CD14-positive monocyte (primary cell): ENCODE data around the gene TPK1. TPM values are rescaled to one million over a fixed set of nuclear protein-coding genes. Genes with fewer than 3 reads are reported as not detected.

Experiments used
- DNase-seq, 3 donors: peaks; one replicate each; pipeline ENCODE4 v3.0.0-alpha.2; 2011 to 2022
- H2AFZ ChIP-seq: 2 replicates; pipeline ENCODE4 v1.6.0; 2012; ENCODE audit warnings: mild to moderate bottlenecking, low read depth, low read length, inconsistent platforms; ENCODE audit not compliant: insufficient read depth, poor library complexity, severe bottlenecking
- H3K27ac ChIP-seq, 2 donors: 1 replicate in 1 of 2; 2 replicates in 1 of 2; pipeline ENCODE4 v1.5.1; 2012 to 2013; ENCODE audit warnings: low read length in 2 of 2, control low read depth in 1 of 2, inconsistent platforms in 1 of 2, low read depth in 1 of 2, mild to moderate bottlenecking in 1 of 2
- H3K27me3 ChIP-seq, 2 donors: one replicate each; pipeline versions ENCODE4 v1.6.0 to v1.6.1; 2011 to 2013; ENCODE audit warnings: low read length in 2 of 2; ENCODE audit not compliant: control insufficient read depth in 2 of 2, insufficient read depth in 2 of 2
- H3K36me3 ChIP-seq, 2 donors: replicated peaks in 1 of 2; 1 replicate in 1 of 2; 2 replicates in 1 of 2; pipeline versions ENCODE4 v1.5.1 to v1.6.1; 2012 to 2013; ENCODE audit warnings: low read length in 2 of 2, control low read depth in 1 of 2, inconsistent platforms in 1 of 2, mild to moderate bottlenecking in 1 of 2; ENCODE audit not compliant: insufficient read depth in 2 of 2, control insufficient read depth in 1 of 2
- H3K4me1 ChIP-seq, 2 donors: 1 replicate in 1 of 2; 2 replicates in 1 of 2; pipeline versions ENCODE4 v1.5.1 to v1.6.1; 2012 to 2013; ENCODE audit warnings: low read length in 2 of 2, control low read depth in 1 of 2, inconsistent platforms in 1 of 2, mild to moderate bottlenecking in 1 of 2, moderate library complexity in 1 of 2; ENCODE audit not compliant: insufficient read depth in 2 of 2, control insufficient read depth in 1 of 2
- H3K4me2 ChIP-seq: replicated peaks from 2 replicates; pipeline ENCODE3; 2012; ENCODE audit warnings: low read length, moderate library complexity, mild to moderate bottlenecking; ENCODE audit not compliant: poor library complexity, severe bottlenecking; ENCODE audit errors: extremely low read depth
- H3K4me3 ChIP-seq, 3 experiments: fragments of 200-600 bp in 1 of 3; sonication (generic) in 1 of 3; replicated peaks in 1 of 3; 1 replicate in 2 of 3; 2 replicates in 1 of 3; pipeline ENCODE4 v1.5.1; 2011 to 2013; ENCODE audit warnings: low read length in 3 of 3, mild to moderate bottlenecking in 3 of 3, control low read depth in 2 of 3, low read depth in 2 of 3, inconsistent platforms in 1 of 3, moderate library complexity in 1 of 3
- H3K79me2 ChIP-seq: 2 replicates; pipeline ENCODE4 v1.6.0; 2012; ENCODE audit warnings: mild to moderate bottlenecking, control low read depth, inconsistent platforms, low read length, moderate library complexity; ENCODE audit not compliant: insufficient read depth
- H3K9ac ChIP-seq: 2 replicates; pipeline ENCODE4 v1.6.0; 2017; ENCODE audit warnings: low read length, mild to moderate bottlenecking; ENCODE audit not compliant: insufficient read depth, poor library complexity, severe bottlenecking
- H3K9me3 ChIP-seq, 2 donors: replicated peaks in 1 of 2; 1 replicate in 1 of 2; 2 replicates in 1 of 2; pipeline versions ENCODE4 v1.5.1 to v1.6.1; 2012 to 2013; ENCODE audit warnings: low read length in 2 of 2, control low read depth in 1 of 2; ENCODE audit not compliant: control insufficient read depth in 1 of 2, insufficient read depth in 1 of 2
- H4K20me1 ChIP-seq: 2 replicates; pipeline ENCODE4 v1.6.0; 2012; ENCODE audit warnings: mild to moderate bottlenecking, low read length, control low read depth, moderate library complexity; ENCODE audit not compliant: insufficient read depth
- H3K27ac Mint-ChIP-seq, 7 donors: one replicate each; pipeline ENCODE4 v1.8.0; 2020; ENCODE audit warnings: mild to moderate bottlenecking in 7 of 7, mixed read lengths in 7 of 7, moderate library complexity in 6 of 7, inconsistent platforms in 2 of 7
- H3K27me3 Mint-ChIP-seq, 3 donors: one replicate each; pipeline ENCODE4 v1.8.0; 2021 to 2022; ENCODE audit warnings: low read depth in 3 of 3, mild to moderate bottlenecking in 3 of 3, mixed read lengths in 3 of 3, moderate library complexity in 3 of 3, inconsistent platforms in 1 of 3
- H3K36me3 Mint-ChIP-seq, 2 donors: one replicate each; pipeline ENCODE4 v1.8.0; 2020; ENCODE audit warnings: mixed read lengths in 2 of 2, inconsistent platforms in 1 of 2, mild to moderate bottlenecking in 1 of 2
- H3K4me1 Mint-ChIP-seq: one replicate; pipeline ENCODE4 v1.8.0; 2020; ENCODE audit warnings: mild to moderate bottlenecking, mixed read lengths
- H3K4me3 Mint-ChIP-seq, 2 donors: one replicate each; pipeline ENCODE4 v1.8.0; 2020; ENCODE audit warnings: mild to moderate bottlenecking in 2 of 2, mixed read lengths in 2 of 2, moderate library complexity in 1 of 2
- H3K9me3 Mint-ChIP-seq, 7 donors: one replicate each; pipeline ENCODE4 v1.8.0; 2020 to 2022; ENCODE audit warnings: mixed read lengths in 7 of 7, mild to moderate bottlenecking in 6 of 7, moderate library complexity in 6 of 7, inconsistent platforms in 2 of 7
- CTCF ChIP-seq: fragments of 200-600 bp; IDR thresholded peaks from one replicate; pipeline ENCODE4 v1.8.0; 2022; ENCODE audit warnings: antibody characterized with exemption, mild to moderate bottlenecking
- WGBS: methylation state at CpG from one replicate; pipeline ENCODE4 v1.1.5; 2013; ENCODE audit warnings: missing lambda C conversion rate; ENCODE audit not compliant: insufficient coverage; 5-methylcytosine and 5-hydroxymethylcytosine counted together
- intact Hi-C, 2 donors: fragments of 100-400 bp; cut with micrococcal nuclease; formaldehyde crosslinking; loops; one replicate each; pipeline versions ENCODE4 v1.15.0 to v1.15.1; 2023
- polyA minus RNA-seq: library from RNA; depleted of rRNA, polyadenylated mRNA; stranded (reverse); fragments of >200 nt; gene quantifications from 2 replicates; pipeline ENCODE4 v1.2.3, GENCODE V29; 2012
- polyA plus RNA-seq, 3 donors: library from polyadenylated mRNA; depleted of rRNA in 1 of 3; unstranded in 2 of 3; stranded (reverse) in 1 of 3; fragments of 300-500 nt in 2 of 3; fragments of >200 nt in 1 of 3; fragmentation: Illumina TruSeq in 2 of 3; gene quantifications; 1 replicate in 2 of 3; 2 replicates in 1 of 3; pipeline ENCODE4 v1.2.3, GENCODE V29; 2012 to 2021
- total RNA-seq, 12 experiments: library from RNA in 1 of 12; stranded (reverse) in 1 of 12; fragments of 120-200 nt in 1 of 12; gene quantifications; one replicate each; pipeline ENCODE4 v1.2.4 and lab custom pipeline; 2013 to 2026; ENCODE audit warnings: mixed read lengths in 6 of 12, inconsistent platforms in 1 of 12

Gene TPK1
- total RNA-seq (2013), result 40.3 TPM
- 10 to 100 TPM; 18.9 to 33.8 (median 33.1) TPM for polyA plus RNA-seq
- polyA minus RNA-seq, result 28.3 and 41.9 TPM in 2 replicates
- 3.0 to 37.1 (median 26.8) reads per million in 11 experiments for total RNA-seq (lab: John Stamatoyannopoulos, UW)

GRCh38 chr7:144835652-144836544 is at the start of gene TPK1:
TSS of gene TPK1 (minus strand) at chr7:144836053. CDS start at chr7:144835602, 451 bp downstream.
- peaks cover 7% of the 10 kb centered on the region for H3K79me2 ChIP-seq
- Mint-ChIP-seq H3K27me3 (peaks cover 0 to 1% (median 0%) of the 10 kb centered on the region in 3 donors), H3K36me3 (peaks cover 6% of the 10 kb centered on the region in 2 donors), H3K27ac (peak within 1 kb of the TSS; percentile 97 to 99 (median 97)), H3K4me1 (peaks cover 25% of the 10 kb centered on the region), H3K9me3 (peaks cover 0 to 5% (median 0%) of the 10 kb centered on the region in 7 donors), H3K4me3 (peak within 1 kb of the TSS; percentile 96 to 98)
- no peaks in the 10 kb centered on the region for H3K36me3 ChIP-seq
- peak within 1 kb of the TSS; percentile 81 for H3K4me2 ChIP-seq
- peak within 1 kb of the TSS; percentile 95 for H3K9ac ChIP-seq
- H3K27me3 ChIP-seq, result no peaks in the 10 kb centered on the region
- peak within 1 kb of the TSS; percentile 86 for H2AFZ ChIP-seq
- DNase-seq, result peak; percentile 91 to 95 (median 92)
- H3K4me3 ChIP-seq, result peak within 1 kb of the TSS; percentile 86 to 99 (median 95)
- H3K9me3 ChIP-seq, result no peaks in the 10 kb centered on the region
- H3K4me1 ChIP-seq, result peaks cover 18 to 29% of the 10 kb centered on the region in 2 donors
- H3K27ac ChIP-seq, result peak within 1 kb of the TSS; percentile 95
- no peak for TF ChIP-seq CTCF
- 4% methylated on average over 81 of the region's 81 CpGs for WGBS
- peaks cover 1% of the 10 kb centered on the region for H4K20me1 ChIP-seq
- intact Hi-C loops, result no loop called here

GRCh38 chr7:144885478-144885877 is 49.6 kb upstream of the TPK1 start:
- no peaks in the 10 kb centered on the region for H3K4me1 Mint-ChIP-seq
- Histone ChIP-seq H2AFZ (no peak overlapping the region), H3K9ac (no peak overlapping the region), H3K27ac (no peak overlapping the region), H3K9me3 (no peaks in the 10 kb centered on the region), H3K27me3 (no peaks in the 10 kb centered on the region), H4K20me1 (no peaks in the 10 kb centered on the region), H3K79me2 (no peaks in the 10 kb centered on the region), H3K4me2 (no peak overlapping the region), H3K4me3 (no peak overlapping the region), H3K36me3 (no peaks in the 10 kb centered on the region), H3K4me1 (no peaks in the 10 kb centered on the region)
- no peaks in the 10 kb centered on the region for H3K27me3 Mint-ChIP-seq
- no peaks in the 10 kb centered on the region for H3K36me3 Mint-ChIP-seq
- no peak for TF ChIP-seq CTCF
- intact Hi-C loops, result no loop called here
- DNase-seq, result no peak
- no peak overlapping the region for H3K4me3 Mint-ChIP-seq
- H3K9me3 Mint-ChIP-seq, result peaks cover 0 to 3% (median 0%) of the 10 kb centered on the region in 7 donors
- no peak overlapping the region for H3K27ac Mint-ChIP-seq
- 100% methylated on average over 1 of the region's 6 CpGs for WGBS
